ENCODE data around the gene RHOBTB1.
"Not testable (repeated sequence)": the region's sequence is repeated elsewhere in the genome, so short reads cannot be mapped to it uniquely, and the experiment has no call there.

Gene RHOBTB1

DNA sequence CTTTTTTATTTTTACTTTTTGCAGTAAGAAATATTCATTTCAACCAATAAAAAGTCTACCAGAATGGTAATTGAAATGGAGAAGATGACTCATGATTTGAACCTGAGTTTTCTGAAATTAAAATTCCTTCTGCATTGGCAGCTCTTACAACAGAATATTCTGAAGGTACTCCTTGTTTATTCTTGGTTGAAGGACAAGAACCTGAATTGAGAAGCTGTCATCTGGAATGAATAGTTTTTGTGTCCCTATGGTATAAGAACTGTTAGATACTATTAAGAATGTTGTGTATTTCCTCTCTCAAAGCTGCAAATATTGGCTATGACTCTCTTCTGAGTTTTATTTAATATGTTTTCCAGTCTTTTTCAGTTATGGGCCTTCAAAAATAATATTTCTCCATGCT, 109.6 kb downstream of the RHOBTB1 start:
- no peaks in the 10 kb centered on the region for H3F3A ChIP-seq (ENCODE audit: insufficient read depth, low read length)
- H3K4me1 ChIP-seq (ENCODE audit: insufficient read depth, low read length, severe bottlenecking), result no peaks in the 10 kb centered on the region
- no peaks in the 10 kb centered on the region for H3K36me3 ChIP-seq (ENCODE audit: insufficient read depth, low read length)
- no peak overlapping the region for H3K27ac ChIP-seq (ENCODE audit: low read depth, low read length, poor library complexity, severe bottlenecking)
- H3K79me2 ChIP-seq (ENCODE audit: insufficient read depth, low read length), result no peaks in the 10 kb centered on the region
- H3K4me3 ChIP-seq (ENCODE audit: low read depth, low read length, poor library complexity, severe bottlenecking), result no peak overlapping the region
- no peaks in the 10 kb centered on the region for H3K9me3 ChIP-seq (ENCODE audit: low read length)
- no peak overlapping the region for H3K9ac ChIP-seq (ENCODE audit: low read length)
- H3K4me2 ChIP-seq (ENCODE audit: low read length), result no peak overlapping the region
- H3K9me2 ChIP-seq (ENCODE audit: low read depth, low read length), result no peaks in the 10 kb centered on the region
- no peak overlapping the region for H2AFZ ChIP-seq (ENCODE audit: low read length)
- H4K20me1 ChIP-seq (ENCODE audit: insufficient read depth, low read length), result no peaks in the 10 kb centered on the region
- no peaks in the 10 kb centered on the region for H3K27me3 ChIP-seq (ENCODE audit: insufficient read depth, low read length)
- TF ChIP-seq EZH2 (IDR thresholded peaks at IDR 0.05; ENCODE audit: borderline replicate concordance, low read length), result no peak
- TF ChIP-seq, protein P1, sequence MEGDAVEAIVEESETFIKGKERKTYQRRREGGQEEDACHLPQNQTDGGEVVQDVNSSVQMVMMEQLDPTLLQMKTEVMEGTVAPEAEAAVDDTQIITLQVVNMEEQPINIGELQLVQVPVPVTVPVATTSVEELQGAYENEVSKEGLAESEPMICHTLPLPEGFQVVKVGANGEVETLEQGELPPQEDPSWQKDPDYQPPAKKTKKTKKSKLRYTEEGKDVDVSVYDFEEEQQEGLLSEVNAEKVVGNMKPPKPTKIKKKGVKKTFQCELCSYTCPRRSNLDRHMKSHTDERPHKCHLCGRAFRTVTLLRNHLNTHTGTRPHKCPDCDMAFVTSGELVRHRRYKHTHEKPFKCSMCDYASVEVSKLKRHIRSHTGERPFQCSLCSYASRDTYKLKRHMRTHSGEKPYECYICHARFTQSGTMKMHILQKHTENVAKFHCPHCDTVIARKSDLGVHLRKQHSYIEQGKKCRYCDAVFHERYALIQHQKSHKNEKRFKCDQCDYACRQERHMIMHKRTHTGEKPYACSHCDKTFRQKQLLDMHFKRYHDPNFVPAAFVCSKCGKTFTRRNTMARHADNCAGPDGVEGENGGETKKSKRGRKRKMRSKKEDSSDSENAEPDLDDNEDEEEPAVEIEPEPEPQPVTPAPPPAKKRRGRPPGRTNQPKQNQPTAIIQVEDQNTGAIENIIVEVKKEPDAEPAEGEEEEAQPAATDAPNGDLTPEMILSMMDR (IDR thresholded peaks at IDR 0.05; ENCODE audit: low read length), result no peak

DNA sequence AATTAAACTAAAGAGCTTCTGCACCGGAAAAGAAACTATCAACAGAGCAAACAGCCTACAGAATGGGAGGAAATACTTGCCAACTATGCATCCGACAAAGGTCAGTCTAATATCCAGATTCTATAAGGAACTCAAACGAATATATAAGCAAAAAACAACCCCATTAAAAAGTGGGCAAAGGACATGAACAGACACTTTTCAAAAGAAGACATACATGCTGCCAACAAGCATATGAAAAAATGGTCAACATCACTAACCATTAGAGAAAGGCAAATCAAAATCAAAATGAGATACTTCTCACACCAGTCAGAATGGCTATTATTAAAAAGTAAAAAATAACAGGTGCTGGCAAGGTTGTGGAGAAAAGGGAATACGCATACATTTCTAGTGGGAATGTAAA, 111.8 kb downstream of the RHOBTB1 start:
- H3K9me3 ChIP-seq (ENCODE audit: low read length); H3K4me1 ChIP-seq (ENCODE audit: insufficient read depth, low read length, severe bottlenecking); H3K4me2 ChIP-seq (ENCODE audit: low read length); H3K36me3 ChIP-seq (ENCODE audit: insufficient read depth, low read length); H3K9ac ChIP-seq (ENCODE audit: low read length); H3K79me2 ChIP-seq (ENCODE audit: insufficient read depth, low read length); H2AFZ ChIP-seq (ENCODE audit: low read length); H3K4me3 ChIP-seq (ENCODE audit: low read depth, low read length, poor library complexity, severe bottlenecking); H3K27ac ChIP-seq (ENCODE audit: low read depth, low read length, poor library complexity, severe bottlenecking); H3F3A ChIP-seq (ENCODE audit: insufficient read depth, low read length); H4K20me1 ChIP-seq (ENCODE audit: insufficient read depth, low read length); H3K9me2 ChIP-seq (ENCODE audit: low read depth, low read length); H3K27me3 ChIP-seq (ENCODE audit: insufficient read depth, low read length): not testable (repeated sequence)

DNA sequence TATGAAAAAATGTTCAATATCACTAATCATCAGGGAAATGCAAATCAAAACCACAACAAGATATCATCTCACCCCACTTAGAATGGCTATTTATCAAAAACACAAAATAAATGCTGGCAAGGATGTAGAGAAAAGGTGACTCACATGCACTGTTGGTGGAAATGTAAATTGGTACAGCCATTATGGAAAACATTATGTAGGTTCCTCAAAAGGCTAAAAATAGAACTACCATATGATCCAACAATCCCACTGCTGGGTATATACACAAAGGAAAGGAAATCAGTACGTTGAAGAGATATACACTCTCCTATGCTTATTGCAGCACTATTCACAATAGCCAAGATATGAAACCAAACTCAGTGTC, 115.5 kb downstream of the RHOBTB1 start:
- Histone ChIP-seq H3K36me3 (ENCODE audit: insufficient read depth, low read length) (no peaks in the 10 kb centered on the region), H3K27ac (ENCODE audit: low read depth, low read length, poor library complexity, severe bottlenecking) (no peak overlapping the region), H3K4me3 (ENCODE audit: low read depth, low read length, poor library complexity, severe bottlenecking) (no peak overlapping the region), H3K9me2 (ENCODE audit: low read depth, low read length) (no peaks in the 10 kb centered on the region), H3K9ac (ENCODE audit: low read length) (no peak overlapping the region), H2AFZ (ENCODE audit: low read length) (no peak overlapping the region), H3F3A (ENCODE audit: insufficient read depth, low read length) (no peaks in the 10 kb centered on the region), H3K9me3 (ENCODE audit: low read length) (no peaks in the 10 kb centered on the region), H3K4me1 (ENCODE audit: insufficient read depth, low read length, severe bottlenecking) (no peaks in the 10 kb centered on the region), H3K27me3 (ENCODE audit: insufficient read depth, low read length) (no peaks in the 10 kb centered on the region), H3K79me2 (ENCODE audit: insufficient read depth, low read length) (no peaks in the 10 kb centered on the region), H3K4me2 (ENCODE audit: low read length) (no peak overlapping the region), H4K20me1 (ENCODE audit: insufficient read depth, low read length) (no peaks in the 10 kb centered on the region)
- TF ChIP-seq EZH2 (IDR thresholded peaks at IDR 0.05; ENCODE audit: borderline replicate concordance, low read length), result no peak
- TF ChIP-seq, protein P1 (IDR thresholded peaks at IDR 0.05; ENCODE audit: low read length), result no peak

DNA sequence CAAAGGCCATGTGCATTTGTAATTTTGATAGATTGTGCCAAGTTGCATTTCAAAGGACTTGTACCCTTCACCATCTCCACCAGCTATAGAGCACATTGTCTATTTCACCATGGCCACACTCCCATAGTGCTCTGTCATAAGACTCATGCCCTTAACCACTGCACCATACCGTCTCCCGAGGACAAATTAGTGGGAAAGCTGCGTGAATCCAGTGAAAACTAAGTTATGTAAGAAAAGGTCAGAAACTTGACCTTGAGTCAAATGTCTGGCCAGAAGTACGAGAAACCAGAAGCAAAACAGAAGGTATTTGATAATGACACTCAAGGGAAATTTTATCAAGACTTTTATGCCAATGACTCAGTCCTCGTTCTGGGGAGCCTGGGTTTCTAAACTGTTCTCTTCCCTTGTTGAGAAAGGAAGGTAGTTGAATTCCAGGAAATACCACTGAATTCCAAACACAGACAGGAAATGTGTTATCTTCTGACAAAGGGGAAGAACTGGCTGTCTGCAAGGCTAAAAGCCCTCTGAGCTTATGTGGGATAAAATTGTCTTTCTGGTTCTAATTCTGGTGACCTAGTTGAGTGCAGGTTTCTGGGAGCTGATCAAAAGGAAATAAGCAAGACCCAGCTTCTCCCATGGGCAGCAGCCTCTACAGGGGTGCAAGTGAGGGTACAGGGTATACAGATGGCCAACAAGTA, 116.0 kb downstream of the RHOBTB1 start:
- Histone ChIP-seq H3K9me3 (ENCODE audit: low read length) (no peaks in the 10 kb centered on the region), H3F3A (ENCODE audit: insufficient read depth, low read length) (no peaks in the 10 kb centered on the region), H3K36me3 (ENCODE audit: insufficient read depth, low read length) (no peaks in the 10 kb centered on the region), H4K20me1 (ENCODE audit: insufficient read depth, low read length) (no peaks in the 10 kb centered on the region), H3K9me2 (ENCODE audit: low read depth, low read length) (no peaks in the 10 kb centered on the region), H3K9ac (ENCODE audit: low read length) (no peak overlapping the region), H3K27me3 (ENCODE audit: insufficient read depth, low read length) (no peaks in the 10 kb centered on the region), H3K79me2 (ENCODE audit: insufficient read depth, low read length) (no peaks in the 10 kb centered on the region), H3K4me2 (ENCODE audit: low read length) (no peak overlapping the region), H3K27ac (ENCODE audit: low read depth, low read length, poor library complexity, severe bottlenecking) (no peak overlapping the region), H2AFZ (ENCODE audit: low read length) (no peak overlapping the region), H3K4me3 (ENCODE audit: low read depth, low read length, poor library complexity, severe bottlenecking) (no peak overlapping the region), H3K4me1 (ENCODE audit: insufficient read depth, low read length, severe bottlenecking) (no peaks in the 10 kb centered on the region)
- TF ChIP-seq, protein P1 (IDR thresholded peaks at IDR 0.05; ENCODE audit: low read length), result no peak
- TF ChIP-seq EZH2 (IDR thresholded peaks at IDR 0.05; ENCODE audit: borderline replicate concordance, low read length), result no peak

Measured in OCI-LY1 (cell line).